M059J (cell line): ENCODE measurements around the gene TENT5A. TPM values are rescaled to one million over a fixed set of nuclear protein-coding genes. Genes with fewer than 3 reads are reported as not detected.

Source experiments
- DNase-seq: peaks from one replicate; pipeline ENCODE4 v3.0.0-alpha.2; 2012; ENCODE audit warnings: low read depth
- total RNA-seq: library from RNA; depleted of rRNA; stranded (reverse); fragments of >200 nt; shearing (Covaris generic); gene quantifications from 2 replicates; pipeline ENCODE4 v1.2.3, GENCODE V29; 2014

Gene TENT5A
- total RNA-seq, 1 experiment from 2014 or later, result 97.6 TPM

GRCh38 chr6:81713205-81713604 is 39.3 kb downstream of the TENT5A start:
- DNase-seq, result no peak

- peak; percentile 92 for DNase-seq
Measured at GRCh38 chr6:81708113-81708699, 44.3 kb downstream of the TENT5A start.

DNA sequence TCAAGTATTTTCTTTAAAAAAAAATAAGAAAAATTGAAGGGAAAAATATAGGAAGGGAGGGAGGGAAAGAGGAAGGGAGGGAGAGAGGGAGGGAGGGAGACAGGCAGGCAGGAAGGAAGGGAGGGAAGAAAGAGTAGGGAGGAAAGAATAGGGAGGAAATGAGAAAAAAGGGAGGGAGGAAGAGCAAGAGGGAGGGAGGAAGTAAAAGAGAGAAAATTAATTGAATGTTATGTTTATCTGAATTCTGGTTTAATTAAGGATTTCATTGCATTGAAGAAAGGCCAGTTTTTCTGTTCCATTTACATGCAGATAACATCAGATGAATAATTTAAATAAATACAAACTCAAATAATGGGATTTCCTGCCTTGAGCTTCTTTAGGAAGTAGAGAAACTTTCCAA is 47.8 kb downstream of the TENT5A start:
- DNase-seq, result no peak

GRCh38 chr6:81700414-81700813 is 52.1 kb downstream of the TENT5A start:
- peak; percentile 14 for DNase-seq

- DNase-seq, result peak; percentile 92
Measured at GRCh38 chr6:81697559-81697958, 54.9 kb downstream of the TENT5A start.

- DNase-seq, result peak; percentile 87
Measured at GRCh38 chr6:81696524-81696923, 56.0 kb downstream of the TENT5A start.
